ENCODE data around the gene LSM4.

DNA sequence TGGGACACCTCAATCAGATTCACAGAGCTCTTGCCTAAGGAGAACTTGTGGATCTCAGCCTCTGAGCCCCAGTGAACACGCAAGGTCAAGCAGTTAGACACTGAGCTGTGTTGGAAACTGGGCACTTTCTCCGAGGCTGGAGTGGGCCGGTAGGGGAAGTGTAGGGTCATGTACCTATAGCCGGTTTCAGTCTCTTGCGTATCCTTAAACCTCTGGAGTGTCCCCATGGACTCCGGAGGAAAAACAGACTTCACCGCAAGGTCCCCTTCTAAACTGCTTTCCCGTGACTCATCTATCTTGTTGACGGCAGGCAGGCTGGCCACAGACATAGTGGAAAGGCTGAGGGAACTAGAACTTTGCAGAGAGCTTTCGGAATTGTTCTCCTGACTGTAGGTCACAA lies 60.0 kb downstream of the LSM4 start:
- no peak for TF ChIP-seq POLR2A (IDR thresholded peaks at IDR 0.05; ENCODE audit: low read depth, low read length)
- TF ChIP-seq CEBPB (IDR thresholded peaks at IDR 0.05; ENCODE audit: low read depth, low read length): no peak

Measured in IMR-90 (cell line).